Ammon's horn (tissue), 1 donor: Measurements from ENCODE around the gene SMARCA4.
"Not testable (repeated sequence)": the region's sequence is repeated elsewhere in the genome, so short reads cannot be mapped to it uniquely, and the experiment has no call there.

Source experiments
- DNase-seq: peaks from one replicate; pipeline ENCODE4 v3.0.0-alpha.2; 2016; ENCODE audit warnings: low spot score

Gene SMARCA4

DNA sequence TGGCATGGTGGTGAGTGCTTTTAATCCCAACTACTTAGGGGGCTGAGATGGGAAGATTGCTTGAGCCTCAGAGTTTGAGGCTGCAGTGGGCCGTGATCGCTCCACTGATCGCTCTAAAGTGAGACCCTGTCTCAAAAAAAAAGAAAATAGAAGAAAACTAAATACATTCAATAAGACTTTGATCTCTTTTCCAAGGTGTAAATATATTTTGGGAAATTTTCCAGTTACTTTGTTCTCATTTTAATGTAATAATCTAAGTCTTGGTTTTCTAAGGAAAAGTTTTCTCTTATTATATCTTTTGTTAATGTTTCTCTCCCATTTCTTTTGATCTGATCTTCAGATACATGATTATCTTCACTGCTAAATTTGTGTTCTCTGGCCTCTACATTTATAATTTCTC lies 138.0 kb downstream of the SMARCA4 start:
- no peak for DNase-seq

DNA sequence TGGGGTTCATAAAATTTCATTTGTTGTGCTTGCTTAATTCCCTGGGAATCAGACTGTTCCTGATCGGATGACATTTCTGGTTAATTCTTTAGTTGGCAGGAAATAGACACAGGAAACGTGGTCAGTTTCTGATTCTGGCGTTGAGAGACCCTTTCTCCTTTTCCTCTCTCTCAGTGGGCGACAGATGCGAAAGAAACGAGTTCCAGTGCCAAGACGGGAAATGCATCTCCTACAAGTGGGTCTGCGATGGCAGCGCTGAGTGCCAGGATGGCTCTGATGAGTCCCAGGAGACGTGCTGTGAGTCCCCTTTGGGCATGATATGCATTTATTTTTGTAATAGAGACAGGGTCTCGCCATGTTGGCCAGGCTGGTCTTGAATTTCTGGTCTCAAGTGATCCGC lies 139.2 kb downstream of the SMARCA4 start:
- no peak for DNase-seq

DNA sequence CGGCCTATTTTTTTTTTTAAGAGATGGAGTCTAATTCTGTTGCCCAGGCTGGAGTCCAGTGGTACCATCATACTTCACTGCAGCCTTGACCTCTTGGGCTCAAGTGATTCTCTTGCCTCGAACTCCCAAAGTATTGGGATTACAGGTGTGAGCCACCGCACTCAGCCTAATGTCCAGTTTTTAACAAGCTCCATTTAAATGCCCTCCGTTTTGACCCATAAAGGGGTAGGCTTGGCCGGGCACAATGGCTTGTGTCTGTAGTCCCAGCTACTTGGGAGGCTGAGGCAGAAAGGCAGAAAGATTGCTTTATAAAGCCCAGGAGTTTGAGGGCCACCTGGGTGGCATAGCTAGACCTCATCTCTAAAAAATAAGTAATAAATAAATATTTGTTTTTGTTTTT lies 140.2 kb downstream of the SMARCA4 start:
- DNase-seq, result no peak

DNA sequence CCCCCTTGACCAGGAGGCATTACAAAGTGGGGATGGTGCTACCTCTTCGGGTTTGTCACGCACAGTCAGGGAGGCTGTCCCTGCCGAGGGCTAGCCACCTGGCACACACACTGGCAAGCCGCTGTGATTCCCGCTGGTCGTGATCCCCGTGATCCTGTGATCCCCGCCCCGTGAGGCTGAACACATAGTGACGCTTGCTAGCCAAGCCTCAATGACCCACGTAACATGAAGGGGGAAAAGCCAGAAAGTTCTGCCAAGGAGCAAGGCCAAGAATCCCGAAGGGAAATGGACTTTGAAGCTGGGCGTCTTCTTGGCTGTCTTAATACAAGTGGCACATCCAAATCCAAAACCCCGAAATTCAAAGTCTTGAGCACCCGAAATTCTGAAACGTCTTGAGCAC lies 142.1 kb downstream of the SMARCA4 start:
- DNase-seq, result no peak

DNA sequence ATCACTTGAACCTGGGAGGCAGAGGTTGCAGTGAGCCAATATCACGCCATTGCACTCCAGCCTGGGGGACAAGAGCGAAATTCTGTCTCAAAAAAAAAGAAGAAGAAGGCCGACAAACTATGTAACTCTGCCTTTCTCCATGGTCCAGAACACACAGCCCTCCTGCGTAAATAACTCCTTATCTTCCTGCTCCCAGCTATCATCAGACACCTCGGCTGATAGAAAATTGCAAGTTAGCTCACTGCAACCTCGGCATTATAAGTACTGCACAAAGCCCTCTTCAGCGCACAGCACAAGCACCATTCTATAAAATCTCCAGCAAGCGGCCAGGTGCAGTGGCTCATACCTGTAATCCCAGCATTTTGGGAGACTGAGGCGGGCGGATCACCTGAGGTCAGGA lies 142.8 kb downstream of the SMARCA4 start:
- DNase-seq, result not testable (repeated sequence)

DNA sequence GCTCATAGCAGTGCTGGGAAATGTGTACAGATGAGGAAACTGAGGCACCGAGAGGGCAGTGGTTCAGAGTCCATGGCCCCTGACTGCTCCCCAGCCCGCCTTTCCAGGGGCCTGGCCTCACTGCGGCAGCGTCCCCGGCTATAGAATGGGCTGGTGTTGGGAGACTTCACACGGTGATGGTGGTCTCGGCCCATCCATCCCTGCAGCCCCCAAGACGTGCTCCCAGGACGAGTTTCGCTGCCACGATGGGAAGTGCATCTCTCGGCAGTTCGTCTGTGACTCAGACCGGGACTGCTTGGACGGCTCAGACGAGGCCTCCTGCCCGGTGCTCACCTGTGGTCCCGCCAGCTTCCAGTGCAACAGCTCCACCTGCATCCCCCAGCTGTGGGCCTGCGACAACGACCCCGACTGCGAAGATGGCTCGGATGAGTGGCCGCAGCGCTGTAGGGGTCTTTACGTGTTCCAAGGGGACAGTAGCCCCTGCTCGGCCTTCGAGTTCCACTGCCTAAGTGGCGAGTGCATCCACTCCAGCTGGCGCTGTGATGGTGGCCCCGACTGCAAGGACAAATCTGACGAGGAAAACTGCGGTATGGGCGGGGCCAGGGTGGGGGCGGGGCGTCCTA lies 144.3 kb downstream of the SMARCA4 start:
- no peak for DNase-seq

DNA sequence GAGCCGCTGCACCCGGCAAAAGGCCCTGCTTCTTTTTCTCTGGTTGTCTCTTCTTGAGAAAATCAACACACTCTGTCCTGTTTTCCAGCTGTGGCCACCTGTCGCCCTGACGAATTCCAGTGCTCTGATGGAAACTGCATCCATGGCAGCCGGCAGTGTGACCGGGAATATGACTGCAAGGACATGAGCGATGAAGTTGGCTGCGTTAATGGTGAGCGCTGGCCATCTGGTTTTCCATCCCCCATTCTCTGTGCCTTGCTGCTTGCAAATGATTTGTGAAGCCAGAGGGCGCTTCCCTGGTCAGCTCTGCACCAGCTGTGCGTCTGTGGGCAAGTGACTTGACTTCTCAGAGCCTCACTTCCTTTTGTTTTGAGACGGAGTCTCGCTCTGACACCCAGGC lies 145.6 kb downstream of the SMARCA4 start:
- DNase-seq, result no peak

DNA sequence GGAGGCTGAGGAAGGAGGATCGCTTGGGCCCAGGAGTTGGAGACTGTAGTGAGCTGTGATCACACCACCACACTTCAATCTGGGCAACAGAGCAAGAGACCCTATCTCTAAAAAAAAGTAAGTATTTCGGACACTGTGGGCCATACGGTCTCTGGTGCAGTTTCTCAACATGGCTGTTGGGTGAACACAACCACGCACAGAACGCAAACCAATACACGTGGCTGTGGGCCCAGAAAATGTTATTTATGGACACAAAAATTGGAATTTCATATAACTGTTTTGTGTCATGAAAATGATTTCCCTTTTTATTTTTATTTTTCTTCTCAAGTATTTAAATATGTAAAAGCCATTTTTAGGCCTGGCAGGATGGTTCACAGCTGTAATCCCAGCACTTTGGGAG lies 147.9 kb downstream of the SMARCA4 start:
- DNase-seq, result no peak

DNA sequence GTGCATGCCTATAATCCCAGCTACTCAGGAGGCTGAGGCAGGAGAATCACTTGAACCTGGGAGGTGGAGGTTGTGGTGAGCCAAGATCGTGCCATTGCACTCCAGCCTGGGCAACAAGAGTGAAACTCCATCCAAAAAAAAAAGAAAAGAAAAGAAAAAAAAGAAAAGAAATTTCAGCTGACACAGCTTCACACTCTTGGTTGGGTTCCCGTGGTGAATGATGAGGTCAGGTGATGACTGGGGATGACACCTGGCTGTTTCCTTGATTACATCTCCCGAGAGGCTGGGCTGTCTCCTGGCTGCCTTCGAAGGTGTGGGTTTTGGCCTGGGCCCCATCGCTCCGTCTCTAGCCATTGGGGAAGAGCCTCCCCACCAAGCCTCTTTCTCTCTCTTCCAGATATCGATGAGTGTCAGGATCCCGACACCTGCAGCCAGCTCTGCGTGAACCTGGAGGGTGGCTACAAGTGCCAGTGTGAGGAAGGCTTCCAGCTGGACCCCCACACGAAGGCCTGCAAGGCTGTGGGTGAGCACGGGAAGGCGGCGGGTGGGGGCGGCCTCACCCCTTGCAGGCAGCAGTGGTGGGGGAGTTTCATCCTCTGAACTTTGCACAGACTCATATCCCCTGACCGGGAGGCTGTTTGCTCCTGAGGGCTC lies 150.4 kb downstream of the SMARCA4 start:
- DNase-seq, result no peak

DNA sequence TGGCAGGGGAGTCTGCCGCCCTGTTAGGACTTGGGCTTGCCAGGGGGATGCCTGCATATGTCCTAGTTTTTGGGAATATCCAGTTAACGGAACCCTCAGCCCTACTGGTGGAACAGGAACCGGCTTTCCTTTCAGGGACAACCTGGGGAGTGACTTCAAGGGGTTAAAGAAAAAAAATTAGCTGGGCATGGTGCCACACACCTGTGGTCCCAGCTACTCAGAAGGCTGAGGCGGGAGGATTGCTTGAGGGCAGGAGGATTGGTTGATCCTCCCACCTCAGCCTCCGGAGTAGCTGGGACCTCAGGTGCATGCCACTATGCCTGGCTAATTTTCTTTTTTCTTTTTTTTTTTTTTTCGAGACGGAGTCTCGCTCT lies 150.9 kb downstream of the SMARCA4 start:
- no peak for DNase-seq
